ENCODE results near the gene TTC19. TPM values are rescaled to one million over a fixed set of nuclear protein-coding genes. Genes with fewer than 3 reads are reported as not detected.
"Not testable (repeated sequence)": the region's sequence is repeated elsewhere in the genome, so short reads cannot be mapped to it uniquely, and the experiment has no call there.

TTC19 gene
- total and polyA plus RNA-seq, 8 donors = 11.4 to 27.9 (median 19.3) TPM

- H3K9me3 ChIP-seq = no peaks in the 10 kb centered on the region
- DNase-seq (no peak), FAIRE-seq (no peak), ATAC-seq (no peak)
- intact Hi-C loops (cut with DNase I) = no loop called here
- no peak overlapping the region for H3K27ac ChIP-seq
- TF ChIP-seq CTCF (IDR thresholded peaks at IDR 0.05) = no peak
- 93 to 100% methylated on average over 1 of the region's 1 CpG for WGBS, 2 donors
- H3K4me3 ChIP-seq = no peak overlapping the region
- no peaks in the 10 kb centered on the region for H3K27me3 ChIP-seq
- peaks cover 0 to 18% (median 0%) of the 10 kb centered on the region in 3 donors for H3K36me3 ChIP-seq
- no peaks in the 10 kb centered on the region for H3K4me1 ChIP-seq
These were observed 21.0 kb upstream of the TTC19 start for GRCh38 chr17:15978606-15979005.

- H3K27me3 ChIP-seq; FAIRE-seq; H3K4me3 ChIP-seq; H3K4me1 ChIP-seq; H3K9me3 ChIP-seq; DNase-seq; ATAC-seq; intact Hi-C loops (cut with DNase I); H3K27ac ChIP-seq: not testable (repeated sequence)
- 82 to 85% methylated on average over 2 to 3 of the region's 4 CpGs for WGBS, 2 donors
- peaks cover 0 to 22% (median 0%) of the 10 kb centered on the region in 3 donors for H3K36me3 ChIP-seq
These were observed 20.6 kb upstream of the TTC19 start for GRCh38 chr17:15979013-15979412.

GRCh38 chr17:15981208-15981607 lies 18.4 kb upstream of the TTC19 start:
- TF ChIP-seq CTCF (IDR thresholded peaks at IDR 0.05) = no peak
- no peaks in the 10 kb centered on the region for H3K9me3 ChIP-seq
- FAIRE-seq = no peak
- no peak overlapping the region for H3K4me3 ChIP-seq
- H3K27ac ChIP-seq = no peak overlapping the region
- no peak for ATAC-seq
- no peaks in the 10 kb centered on the region for H3K4me1 ChIP-seq
- no peaks in the 10 kb centered on the region for H3K27me3 ChIP-seq
- intact Hi-C loops (cut with DNase I) = no loop called here
- no peak for DNase-seq
- peaks cover 0 to 31% (median 8%) of the 10 kb centered on the region in 3 donors for H3K36me3 ChIP-seq
- WGBS, 2 donors = 44 to 67% methylated on average over 2 of the region's 2 CpGs

GRCh38 chr17:15981646-15982580 lies 17.7 kb upstream of the TTC19 start:
- Histone ChIP-seq H3K27me3 (no peaks in the 10 kb centered on the region), H3K27ac (no peak overlapping the region), H3K4me1 (no peaks in the 10 kb centered on the region), H3K9me3 (no peaks in the 10 kb centered on the region), H3K36me3 (peaks cover 0 to 36% (median 14%) of the 10 kb centered on the region in 3 donors), H3K4me3 (no peak overlapping the region)
- ATAC-seq = no peak
- DNase-seq = no peak
- FAIRE-seq = no peak
- TF ChIP-seq CTCF (IDR thresholded peaks at IDR 0.05) = no peak
- WGBS, 2 donors = 85 to 89% methylated on average over 5 of the region's 5 CpGs
- intact Hi-C loops (cut with DNase I) = no loop called here

- peaks cover 0 to 7% (median 5%) of the 10 kb centered on the region in 3 donors for H3K4me1 ChIP-seq
- peaks cover 0 to 6% (median 0%) of the 10 kb centered on the region in 3 donors for H3K36me3 ChIP-seq
- 71 to 80% methylated on average over 6 of the region's 6 CpGs for WGBS, 2 donors
- TF ChIP-seq CTCF (IDR thresholded peaks at IDR 0.05) = no peak
- no peak overlapping the region for H3K27ac ChIP-seq
- no peak for FAIRE-seq
- DNase-seq = no peak
- intact Hi-C loops (cut with DNase I) = loop anchor here in 1 of 3 donors (5.0 kb wide), 1 partner anchor 169 kb away; no protein-coding TSS in a partner anchor
- no peak overlapping the region for H3K4me3 ChIP-seq
- no peak for ATAC-seq
- no peaks in the 10 kb centered on the region for H3K9me3 ChIP-seq
- no peaks in the 10 kb centered on the region for H3K27me3 ChIP-seq
These were observed 3.3 kb upstream of the TTC19 start for GRCh38 chr17:15996322-15996721.

Data from pancreas (tissue), 10 donors.